NCI-H446 (cell line): ENCODE results near the gene FLOT1.
"Not testable (repeated sequence)": the region's sequence is repeated elsewhere in the genome, so short reads cannot be mapped to it uniquely, and the experiment has no call there.

Source experiments
- DNase-seq, 2 experiments: peaks; one replicate each; lab custom pipeline; 2025; lab: John Stamatoyannopoulos, UW

Gene FLOT1

DNA sequence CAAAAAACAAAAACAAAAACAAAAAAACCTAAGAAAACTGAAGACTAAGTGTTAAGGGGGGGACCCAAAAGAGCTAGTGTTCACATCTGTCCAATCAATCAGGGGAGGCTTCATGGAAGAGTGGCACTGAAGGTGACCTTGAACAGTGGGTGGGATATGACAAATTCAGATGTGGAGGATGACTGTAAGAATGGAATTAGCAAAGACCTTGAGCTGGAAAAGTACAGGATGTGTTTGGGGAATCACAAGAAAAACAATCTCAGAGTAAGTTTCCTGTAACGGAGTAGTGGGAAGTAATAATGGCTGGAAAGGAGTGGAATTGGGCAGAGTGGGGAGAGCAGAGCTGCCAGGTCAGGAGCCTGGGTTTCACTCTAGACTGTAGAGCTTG lies 4.8 kb upstream of the FLOT1 start:
- no peak for DNase-seq

DNA sequence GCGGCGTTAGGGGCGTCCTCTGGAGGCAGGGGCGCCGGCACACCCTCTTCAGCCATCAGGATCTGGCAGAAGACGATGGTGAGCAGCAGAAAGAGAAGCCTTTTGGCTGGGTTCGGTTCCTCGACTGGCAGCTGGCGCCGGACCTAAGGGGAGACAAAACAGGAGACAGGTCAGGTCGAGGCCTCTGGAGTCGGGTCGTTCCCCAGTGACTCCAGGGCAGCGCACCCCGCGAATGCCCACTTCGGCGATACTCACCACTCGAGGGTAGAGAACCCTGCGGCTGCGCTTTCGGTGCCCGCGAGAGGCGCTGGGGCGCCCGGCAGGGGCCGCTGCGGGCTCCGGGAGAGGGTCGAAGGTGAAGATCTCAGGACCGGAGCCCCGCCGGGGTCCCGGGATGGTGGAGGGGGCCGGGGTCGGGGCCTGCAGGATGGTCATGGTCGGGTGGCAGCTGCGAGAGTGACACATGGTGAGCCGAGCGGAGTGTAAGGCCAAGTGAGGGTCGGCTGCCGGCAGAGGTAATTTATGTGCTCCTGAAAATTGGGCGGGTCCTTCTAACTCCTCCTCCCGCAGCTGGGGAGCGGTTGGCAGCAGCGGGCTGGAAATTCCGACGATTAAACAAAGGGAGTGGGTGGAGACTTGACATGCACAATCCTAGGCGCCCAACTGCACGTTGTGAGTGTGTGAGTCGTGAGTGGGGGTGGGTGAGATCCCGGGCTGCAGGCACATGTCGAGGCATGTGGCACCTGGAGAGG lies 1.7 kb upstream of the FLOT1 start, which contains the start of gene IER3:
Gene IER3 (minus strand): TSS at position 494 of the 752 bp plus-strand sequence. CDS start 29 bp downstream, at position 465.
- no peak for DNase-seq

DNA sequence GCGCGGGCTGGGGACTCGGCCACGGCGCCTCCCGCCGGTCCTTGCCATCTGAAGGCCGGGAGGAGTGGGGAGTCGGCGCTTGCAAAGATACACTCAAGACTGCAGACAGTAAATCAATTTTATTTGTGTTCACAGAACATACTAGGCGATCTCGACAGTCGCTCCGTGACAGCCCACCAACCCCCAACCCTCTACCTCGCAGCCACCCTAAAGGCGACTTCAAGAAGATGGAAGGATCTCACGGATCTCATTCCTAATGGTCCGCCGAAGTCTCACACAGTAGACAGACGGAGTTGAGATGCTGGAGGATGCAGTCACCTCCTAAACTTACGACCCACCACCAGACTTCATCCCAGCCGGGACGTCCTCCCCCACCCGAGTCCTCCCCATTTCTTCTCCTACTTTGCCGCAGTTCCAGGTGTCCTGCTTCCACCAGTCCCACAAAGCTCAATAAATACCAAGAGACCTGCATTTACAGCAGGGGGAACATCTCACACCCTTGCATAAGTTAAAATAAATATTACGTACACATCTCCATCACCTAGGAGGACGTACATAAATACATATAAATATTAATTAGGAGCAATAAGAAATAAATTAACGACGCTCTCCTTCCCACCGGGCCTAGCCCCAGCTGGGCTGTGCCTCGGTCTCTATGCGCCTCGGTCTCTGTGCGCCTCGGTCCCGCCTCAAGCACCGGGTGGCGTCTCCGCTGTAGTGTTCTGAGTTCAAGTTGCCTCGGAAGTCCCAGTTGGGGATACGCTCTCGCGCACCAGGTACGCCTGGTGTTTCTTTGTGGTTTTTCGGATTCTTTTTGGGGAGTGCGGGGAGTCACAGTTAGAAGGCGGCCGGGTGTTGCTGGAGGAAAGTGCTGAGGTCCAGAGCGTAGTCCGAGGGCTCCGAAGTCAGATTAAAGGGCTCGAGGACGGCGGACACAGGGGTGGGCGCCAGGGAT lies 889 bp upstream of the FLOT1 start:
- no peak for DNase-seq

DNA sequence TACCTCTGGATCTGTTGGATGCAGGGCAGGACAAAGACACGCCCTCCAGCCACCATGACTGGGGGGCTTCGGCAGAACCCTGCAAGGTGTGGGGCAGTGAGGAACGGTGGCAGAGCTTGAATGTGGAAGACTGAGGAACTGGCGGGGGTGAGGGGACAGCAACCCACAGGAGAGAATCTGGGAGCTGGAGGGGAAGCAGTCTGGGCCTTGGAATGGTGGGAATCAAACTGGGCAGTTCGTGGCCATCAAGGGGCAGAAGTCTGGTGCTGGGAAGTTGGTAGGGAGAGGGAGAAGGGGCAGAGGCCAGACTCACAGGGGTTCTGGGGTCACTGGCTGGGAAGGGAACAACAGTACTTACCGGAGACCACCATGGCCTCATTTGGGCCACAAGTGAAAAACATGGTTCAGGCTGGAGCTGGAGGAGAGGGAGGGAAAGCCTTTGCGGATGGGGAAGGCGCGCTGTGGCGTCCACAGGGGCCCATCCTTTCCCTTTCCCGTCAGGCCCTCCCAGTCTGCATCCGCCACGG lies 635 bp downstream of the FLOT1 start:
- no peak for DNase-seq

DNA sequence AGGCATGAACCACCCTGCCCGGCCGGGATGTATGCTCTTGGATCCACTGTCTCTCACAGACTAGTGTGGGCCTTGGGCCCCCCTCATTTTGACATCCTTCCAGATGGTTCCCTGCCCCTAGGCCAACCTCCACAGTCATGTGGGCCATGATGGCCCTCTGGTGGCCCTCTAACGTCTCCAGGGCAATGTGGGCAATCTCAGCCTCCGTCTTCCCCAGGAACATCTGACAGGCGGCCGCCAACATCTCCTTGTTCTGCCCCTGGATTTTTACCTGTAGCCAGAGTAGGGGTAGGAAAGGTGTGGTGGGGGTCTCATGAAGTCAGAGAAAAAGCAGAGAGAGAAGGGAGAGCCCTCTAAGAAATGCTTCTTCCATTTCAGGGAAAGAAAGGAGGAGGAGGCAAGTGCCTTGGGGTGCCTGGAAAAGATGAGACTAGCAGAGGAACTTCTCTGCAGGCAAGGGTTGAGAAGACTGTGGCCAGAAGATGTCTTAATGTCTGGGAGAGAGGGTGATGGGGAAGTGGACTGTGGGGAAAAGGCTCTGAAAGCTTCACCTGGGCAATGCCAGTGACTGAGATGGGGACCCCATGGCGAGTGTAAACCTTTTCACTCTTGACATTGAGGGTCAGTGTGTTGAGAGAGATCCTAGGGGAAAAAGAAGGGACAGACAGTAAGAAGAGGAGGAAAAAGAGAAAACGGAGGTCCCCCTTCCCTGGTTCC lies 1.3 kb downstream of the FLOT1 start:
- DNase-seq = no peak

DNA sequence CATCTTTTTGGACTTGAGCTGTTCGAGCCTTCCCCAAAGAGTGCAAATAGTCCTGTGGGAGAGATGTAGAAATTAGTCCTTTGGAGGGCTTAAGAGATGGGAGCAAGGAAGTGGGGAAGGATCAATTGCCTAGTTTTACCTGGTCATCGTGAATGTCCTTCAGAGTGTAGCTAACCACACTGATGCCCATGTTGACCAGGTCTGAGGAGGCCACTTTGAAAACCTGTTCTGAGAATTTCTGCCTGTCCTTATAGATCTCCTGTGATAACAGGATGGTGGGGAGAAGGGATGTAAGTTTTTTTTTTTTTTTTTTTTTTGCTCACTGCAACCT lies 2.0 kb downstream of the FLOT1 start:
- no peak for DNase-seq

DNA sequence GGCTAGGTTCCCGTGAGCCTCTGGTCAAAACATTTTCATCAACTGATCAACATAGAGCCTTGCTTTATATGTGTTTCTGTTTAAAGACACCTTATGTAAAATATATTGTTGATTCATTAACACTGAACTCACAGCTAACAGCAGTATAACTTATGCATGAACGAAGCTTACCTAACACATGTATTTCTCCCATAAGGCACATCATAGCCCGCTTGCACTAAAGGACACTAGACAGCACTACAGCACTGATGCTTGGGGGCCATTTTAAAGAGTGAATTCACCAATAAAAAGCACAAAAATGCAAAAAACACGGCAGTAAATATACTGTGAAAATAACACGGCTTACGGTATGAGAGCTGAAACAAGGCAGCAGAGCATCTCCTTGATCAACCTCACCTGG lies 4.0 kb downstream of the FLOT1 start:
- no peak for DNase-seq

DNA sequence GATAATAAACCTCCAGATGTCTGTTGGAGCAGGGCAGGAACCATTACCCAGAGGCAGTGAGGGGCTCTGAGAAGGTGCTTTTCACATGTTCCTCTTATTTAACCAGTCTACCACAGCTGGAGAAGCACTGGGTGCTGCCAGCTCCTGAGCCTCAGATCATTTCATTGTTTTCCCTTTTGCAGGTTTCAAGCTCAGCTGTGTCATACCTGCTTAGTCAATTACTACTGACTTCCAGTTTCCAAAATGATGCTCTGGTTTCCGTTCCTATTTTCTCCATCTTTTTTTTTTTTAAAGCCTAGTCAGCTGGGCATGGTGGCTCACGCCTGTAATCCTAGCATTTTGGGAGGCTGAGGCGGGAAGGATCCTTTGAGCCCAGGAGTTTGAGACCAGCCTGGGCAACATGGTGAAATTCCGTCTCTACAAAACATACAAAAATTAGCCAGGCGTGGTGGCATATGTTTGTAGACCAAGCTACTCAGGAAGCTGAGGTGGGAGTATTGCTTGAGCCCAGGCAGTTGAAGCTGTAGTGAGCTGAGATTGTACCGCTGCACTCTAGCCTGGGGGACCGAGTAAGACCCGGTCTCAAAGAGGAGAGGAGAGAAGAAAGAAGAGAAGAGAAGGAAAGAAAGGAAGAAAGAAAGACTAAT lies 6.7 kb downstream of the FLOT1 start:
- no peak for DNase-seq

DNA sequence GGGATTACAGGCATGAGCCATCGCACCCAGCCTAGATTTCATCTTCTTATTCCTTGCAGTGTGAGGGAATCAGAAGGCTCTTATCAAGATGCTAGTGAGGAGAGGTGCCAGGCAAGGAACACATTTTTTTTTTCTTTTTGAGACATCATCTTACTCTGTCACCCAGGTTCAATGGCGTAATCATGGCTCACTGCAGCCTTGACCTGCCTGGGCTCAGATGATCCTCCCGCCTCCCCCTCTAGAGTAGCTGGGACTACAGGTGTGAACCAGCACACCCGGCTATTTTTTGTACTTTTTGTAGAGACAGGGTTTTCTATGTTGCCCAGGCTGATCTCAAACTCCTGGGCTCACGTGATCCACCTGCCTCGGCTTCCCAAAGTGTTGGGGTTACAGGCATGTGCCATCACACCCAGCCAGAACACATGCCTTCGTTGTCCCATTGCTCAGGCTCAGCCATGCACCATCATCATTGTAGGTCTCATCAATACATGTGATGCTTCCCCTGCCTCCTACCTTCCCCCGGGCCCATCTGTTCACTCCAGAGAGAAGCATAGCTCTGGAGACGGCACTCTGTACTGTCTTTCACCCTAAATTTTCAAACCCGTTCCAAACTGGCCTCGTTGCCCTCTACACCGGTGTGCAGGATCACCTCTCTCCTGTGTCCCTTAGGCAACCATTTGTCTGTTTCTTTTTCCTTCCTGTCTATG lies 10.1 kb downstream of the FLOT1 start:
- no peak for DNase-seq

DNA sequence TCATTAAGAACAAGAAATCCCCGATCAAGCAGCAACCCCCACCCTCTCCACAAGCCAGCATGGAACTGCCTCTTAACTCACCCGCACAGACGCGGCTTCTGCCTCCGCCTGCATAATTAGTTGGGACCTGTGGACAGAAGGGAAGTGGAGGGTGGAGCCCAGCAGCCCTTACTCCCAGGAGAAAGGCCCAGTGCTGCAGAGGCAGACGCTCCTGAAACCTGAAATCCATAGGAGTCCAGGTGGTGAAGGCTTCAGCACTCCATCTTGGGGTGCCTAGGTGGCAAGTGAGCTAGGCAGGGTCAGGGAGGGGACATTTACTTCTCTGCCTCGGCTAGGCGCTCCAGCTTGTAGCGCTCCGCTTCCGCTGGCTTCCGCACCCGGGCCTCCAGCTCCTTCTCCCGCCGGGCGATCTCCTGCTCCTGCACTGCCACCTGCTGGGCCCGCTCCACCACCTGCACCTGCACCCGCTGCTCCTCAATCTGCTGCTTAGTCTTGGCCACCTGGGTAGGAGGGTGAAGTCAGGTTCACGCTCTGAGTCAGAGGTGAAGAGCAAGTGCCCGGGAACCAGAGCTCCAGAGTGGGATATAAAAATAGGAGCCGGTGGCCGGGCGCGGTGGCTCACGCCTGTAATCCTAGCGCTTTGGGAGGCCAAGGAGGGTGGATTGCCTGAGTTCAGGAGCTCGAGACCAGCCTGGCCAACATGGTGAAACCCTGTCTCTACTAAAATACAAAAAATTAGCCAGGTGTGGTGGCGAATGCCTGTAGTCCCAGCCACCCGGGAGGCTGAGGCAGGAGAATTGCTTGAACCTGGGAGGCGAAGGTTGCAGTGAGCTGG lies 11.7 kb downstream of the FLOT1 start:
- no peak for DNase-seq

DNA sequence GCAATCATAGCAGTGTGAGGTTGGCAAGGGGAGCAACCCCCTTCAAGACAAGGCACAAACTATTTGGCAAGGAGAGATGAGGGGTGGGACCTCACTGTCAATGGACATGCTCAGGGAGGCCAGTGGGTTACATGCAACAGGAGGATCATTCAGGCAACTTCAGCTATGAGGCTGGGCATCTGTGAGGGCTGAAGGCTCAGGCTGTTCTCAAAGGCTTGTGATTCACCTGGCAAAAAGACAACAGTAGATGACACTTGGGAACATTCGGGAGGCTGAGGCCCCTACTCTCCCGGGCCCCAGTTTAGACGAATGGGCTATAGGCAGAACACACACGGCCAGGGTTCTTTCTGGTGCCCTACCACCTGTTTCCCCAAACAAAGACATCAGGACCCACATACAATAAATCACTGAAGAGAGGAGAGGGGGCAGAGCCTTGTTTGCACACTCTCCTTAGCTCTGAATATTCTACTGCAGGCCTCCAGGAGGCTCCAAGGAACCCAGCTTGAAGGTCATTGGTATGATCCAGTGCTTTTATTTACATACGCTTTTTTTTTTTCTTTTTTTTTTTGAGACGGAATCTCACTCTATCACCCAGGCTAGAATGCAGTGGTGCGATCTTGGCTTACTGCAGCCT lies 14.4 kb downstream of the FLOT1 start:
- DNase-seq = peak in 1 of 2 experiments; percentile 31

DNA sequence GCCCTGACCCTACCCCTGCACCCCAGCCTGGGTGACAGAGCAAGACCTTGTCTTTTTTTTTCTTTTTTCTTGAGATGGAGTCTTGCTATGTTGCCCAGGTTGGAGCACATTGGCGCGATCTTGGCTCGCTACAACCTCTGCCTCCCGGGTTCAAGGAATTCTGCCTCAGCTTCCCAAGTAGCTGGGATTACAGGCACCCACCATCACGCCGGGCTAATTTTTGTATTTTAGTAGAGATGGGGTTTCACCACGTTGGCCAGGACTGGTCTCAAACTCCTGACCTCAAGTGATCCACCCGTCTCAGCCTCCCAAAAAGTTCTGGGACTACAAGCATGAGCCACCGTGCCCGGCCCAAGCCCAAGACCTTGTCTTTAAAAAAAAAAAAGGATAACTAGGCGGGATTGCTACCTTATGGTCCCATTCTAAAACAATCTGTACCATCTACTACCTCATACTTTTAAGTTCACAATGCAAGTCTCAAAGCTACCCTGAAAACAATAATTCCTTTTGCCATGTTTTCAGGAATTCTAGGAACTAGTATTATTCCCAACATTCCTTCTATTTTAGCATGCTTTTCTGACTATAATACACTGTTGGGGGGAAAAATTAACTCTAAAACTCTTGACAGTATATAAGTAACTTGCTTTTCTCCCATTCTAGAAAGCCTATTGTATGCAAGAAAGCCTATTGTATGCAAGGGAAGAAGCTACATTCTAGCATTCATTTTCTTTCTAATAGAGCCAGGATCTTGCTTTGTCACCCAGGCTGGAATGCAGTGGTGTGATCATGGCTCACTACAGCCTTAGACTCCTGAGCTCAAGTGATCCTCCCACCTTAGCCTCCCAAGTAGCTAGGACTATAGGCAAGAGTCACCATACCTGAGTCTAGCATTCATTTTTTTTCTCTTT lies 15.7 kb downstream of the FLOT1 start:
- no peak for DNase-seq

DNA sequence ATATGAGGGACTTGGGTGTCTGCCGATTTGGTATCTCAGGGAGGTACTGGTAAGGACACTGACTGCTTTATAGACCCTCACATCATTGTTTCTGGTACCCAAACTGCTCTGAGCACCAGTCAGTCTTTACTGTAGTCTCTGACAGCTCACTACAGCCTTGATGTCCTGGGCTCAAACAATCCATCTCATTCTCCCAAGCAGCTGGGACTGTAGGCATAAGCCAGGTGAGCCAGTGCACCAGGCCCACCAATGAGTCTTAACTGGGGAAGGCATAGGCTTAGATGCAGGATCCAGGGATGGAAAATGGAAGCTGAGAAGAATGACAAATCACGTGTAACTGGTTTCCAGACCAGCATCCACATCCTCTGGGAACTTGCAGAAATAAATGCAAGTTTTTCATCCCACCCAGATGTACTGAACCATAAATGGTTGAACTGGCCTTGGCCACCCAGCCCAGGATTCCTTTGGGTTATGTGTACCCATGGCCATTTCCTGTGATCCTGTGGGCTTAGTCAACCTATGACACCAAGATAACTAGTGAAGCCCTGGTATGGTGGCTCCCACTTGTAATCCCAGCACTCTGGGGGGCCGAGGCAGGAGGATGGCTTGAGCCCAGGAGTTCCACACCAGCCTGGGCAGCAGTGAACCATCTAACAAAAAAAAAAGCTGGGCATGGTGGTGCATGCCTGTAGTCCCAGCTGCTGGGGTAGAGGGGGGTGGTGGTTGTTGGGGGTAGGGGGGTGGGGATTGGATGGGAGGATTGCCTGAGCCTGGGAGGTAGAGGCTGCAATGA lies 16.6 kb downstream of the FLOT1 start:
- no peak for DNase-seq

DNA sequence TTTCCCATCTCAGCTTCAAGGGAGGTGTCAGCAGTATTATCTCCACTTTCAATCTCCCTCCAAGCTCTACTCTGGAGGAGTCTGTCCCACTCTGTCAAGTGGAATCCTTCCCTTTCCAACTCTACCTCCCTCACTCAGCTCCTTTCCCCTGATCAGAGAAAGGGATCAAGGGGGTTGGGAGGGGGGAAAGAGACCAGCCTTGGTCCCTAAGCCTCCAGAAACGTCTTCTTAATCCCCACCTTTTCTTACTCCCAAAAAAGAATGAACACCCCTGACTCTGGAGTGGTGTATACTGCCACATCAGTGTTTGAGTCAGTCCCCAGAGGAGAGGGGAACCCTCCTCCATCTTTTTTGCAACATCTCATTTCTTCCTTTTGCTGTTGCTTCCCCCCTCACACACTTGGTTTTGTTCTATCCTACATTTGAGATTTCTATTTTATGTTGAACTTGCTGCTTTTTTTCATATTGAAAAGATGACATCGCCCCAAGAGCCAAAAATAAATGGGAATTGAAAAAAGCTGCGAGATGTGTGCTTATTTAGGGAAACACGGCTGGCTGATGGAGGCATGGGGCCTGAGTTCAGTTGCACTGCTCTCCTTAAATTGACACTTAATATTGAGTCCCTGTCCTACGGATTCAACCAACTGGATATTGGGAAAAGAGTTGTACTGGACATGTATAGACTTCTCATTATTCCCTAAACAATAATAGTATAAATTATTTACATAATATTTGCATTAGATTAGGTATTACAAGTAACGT lies 17.4 kb downstream of the FLOT1 start:
- no peak for DNase-seq

DNA sequence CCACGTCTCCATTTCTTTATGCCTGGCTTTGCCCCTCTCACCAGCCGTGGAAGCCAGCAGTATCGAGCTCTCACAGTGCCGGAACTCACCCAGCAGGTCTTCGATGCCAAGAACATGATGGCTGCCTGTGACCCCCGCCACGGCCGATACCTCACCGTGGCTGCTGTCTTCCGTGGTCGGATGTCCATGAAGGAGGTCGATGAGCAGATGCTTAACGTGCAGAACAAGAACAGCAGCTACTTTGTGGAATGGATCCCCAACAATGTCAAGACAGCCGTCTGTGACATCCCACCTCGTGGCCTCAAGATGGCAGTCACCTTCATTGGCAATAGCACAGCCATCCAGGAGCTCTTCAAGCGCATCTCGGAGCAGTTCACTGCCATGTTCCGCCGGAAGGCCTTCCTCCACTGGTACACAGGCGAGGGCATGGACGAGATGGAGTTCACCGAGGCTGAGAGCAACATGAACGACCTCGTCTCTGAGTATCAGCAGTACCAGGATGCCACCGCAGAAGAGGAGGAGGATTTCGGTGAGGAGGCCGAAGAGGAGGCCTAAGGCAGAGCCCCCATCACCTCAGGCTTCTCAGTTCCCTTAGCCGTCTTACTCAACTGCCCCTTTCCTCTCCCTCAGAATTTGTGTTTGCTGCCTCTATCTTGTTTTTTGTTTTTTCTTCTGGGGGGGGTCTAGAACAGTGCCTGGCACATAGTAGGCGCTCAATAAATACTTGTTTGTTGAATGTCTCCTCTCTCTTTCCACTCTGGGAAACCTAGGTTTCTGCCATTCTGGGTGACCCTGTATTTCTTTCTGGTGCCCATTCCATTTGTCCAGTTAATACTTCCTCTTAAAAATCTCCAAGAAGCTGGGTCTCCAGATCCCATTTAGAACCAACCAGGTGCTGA lies 18.4 kb downstream of the FLOT1 start:
- DNase-seq = not testable (repeated sequence)
